Fibroblast of skin of abdomen (primary cell): ENCODE data around the gene NTHL1.

Experiments used
- DNase-seq: peaks from one replicate; pipeline ENCODE4 v3.0.0-alpha.2; 2013

Gene NTHL1

GRCh38 chr16:1991135-1991551 lies 56.5 kb downstream of the NTHL1 start:
- no peak for DNase-seq

GRCh38 chr16:1990351-1991134 lies 57.1 kb downstream of the NTHL1 start:
- no peak for DNase-seq

GRCh38 chr16:1990101-1990350 lies 57.6 kb downstream of the NTHL1 start:
- DNase-seq: no peak
